Measurements from ENCODE around the gene ZNF420. TPM values are rescaled to one million over a fixed set of nuclear protein-coding genes. Genes with fewer than 3 reads are reported as not detected.

ZNF420 gene
- total and polyA plus RNA-seq, 9 donors = 5.9 to 26.6 (median 15.5) TPM

GRCh38 chr19:37127999-37128820 lies 50.0 kb downstream of the ZNF420 start:
- Histone ChIP-seq H3K4me3 (no peak overlapping the region), H3K27me3 (no peaks in the 10 kb centered on the region), H3K4me1 (ENCODE audit: insufficient read depth) (no peaks in the 10 kb centered on the region), H3K36me3 (peaks cover 10% of the 10 kb centered on the region), H3K9me3 (peaks cover 34 to 62% of the 10 kb centered on the region in 2 donors), H3K27ac (no peak overlapping the region)
- WGBS, 3 donors = 97 to 98% (median 98%) methylated on average over 12 of the region's 12 CpGs
- no peak for DNase-seq
- intact Hi-C loops (cut with DNase I) = no loop called here
- TF ChIP-seq, protein P1, sequence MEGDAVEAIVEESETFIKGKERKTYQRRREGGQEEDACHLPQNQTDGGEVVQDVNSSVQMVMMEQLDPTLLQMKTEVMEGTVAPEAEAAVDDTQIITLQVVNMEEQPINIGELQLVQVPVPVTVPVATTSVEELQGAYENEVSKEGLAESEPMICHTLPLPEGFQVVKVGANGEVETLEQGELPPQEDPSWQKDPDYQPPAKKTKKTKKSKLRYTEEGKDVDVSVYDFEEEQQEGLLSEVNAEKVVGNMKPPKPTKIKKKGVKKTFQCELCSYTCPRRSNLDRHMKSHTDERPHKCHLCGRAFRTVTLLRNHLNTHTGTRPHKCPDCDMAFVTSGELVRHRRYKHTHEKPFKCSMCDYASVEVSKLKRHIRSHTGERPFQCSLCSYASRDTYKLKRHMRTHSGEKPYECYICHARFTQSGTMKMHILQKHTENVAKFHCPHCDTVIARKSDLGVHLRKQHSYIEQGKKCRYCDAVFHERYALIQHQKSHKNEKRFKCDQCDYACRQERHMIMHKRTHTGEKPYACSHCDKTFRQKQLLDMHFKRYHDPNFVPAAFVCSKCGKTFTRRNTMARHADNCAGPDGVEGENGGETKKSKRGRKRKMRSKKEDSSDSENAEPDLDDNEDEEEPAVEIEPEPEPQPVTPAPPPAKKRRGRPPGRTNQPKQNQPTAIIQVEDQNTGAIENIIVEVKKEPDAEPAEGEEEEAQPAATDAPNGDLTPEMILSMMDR (IDR thresholded peaks at IDR 0.05) = no peak
- TF ChIP-seq EP300 (IDR thresholded peaks at IDR 0.05) (no peak), POLR2A (IDR thresholded peaks at IDR 0.05) (no peak)

GRCh38 chr19:37128821-37129177 lies 50.6 kb downstream of the ZNF420 start:
- Histone ChIP-seq H3K4me3 (no peak overlapping the region), H3K36me3 (peaks cover 10% of the 10 kb centered on the region), H3K4me1 (ENCODE audit: insufficient read depth) (no peaks in the 10 kb centered on the region), H3K27ac (no peak overlapping the region), H3K27me3 (no peaks in the 10 kb centered on the region), H3K9me3 (peaks cover 33 to 68% of the 10 kb centered on the region in 2 donors)
- no peak for DNase-seq
- TF ChIP-seq, protein P1 (IDR thresholded peaks at IDR 0.05) = no peak
- no peak for TF ChIP-seq POLR2A (IDR thresholded peaks at IDR 0.05)
- TF ChIP-seq EP300 (IDR thresholded peaks at IDR 0.05) = no peak
- intact Hi-C loops (cut with DNase I) = no loop called here
- WGBS, 3 donors = 96 to 98% (median 97%) methylated on average over 3 of the region's 3 CpGs

DNA sequence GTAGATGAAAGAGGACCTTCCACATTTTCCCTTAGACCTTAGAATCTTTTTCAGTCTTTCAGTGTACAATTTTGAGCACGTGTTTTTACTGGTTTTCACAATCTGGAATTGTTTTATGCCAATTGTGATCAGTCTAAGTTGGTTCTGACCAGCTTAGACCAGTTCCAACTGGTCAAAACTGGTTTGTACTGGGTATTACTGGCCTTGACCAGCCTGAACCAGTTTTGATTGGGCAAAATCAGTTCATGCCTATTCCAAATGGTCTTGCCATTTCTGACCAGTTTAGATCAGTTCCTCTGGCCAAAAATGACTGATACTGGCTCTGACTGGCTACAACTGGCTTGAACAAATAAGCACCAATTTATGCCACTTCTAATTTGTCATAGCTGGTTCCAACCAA lies 57.9 kb downstream of the ZNF420 start:
- 13 to 34% (median 15%) methylated on average over 1 of the region's 1 CpG for WGBS, 3 donors
- TF ChIP-seq, protein P1 (IDR thresholded peaks at IDR 0.05) = no peak
- TF ChIP-seq POLR2A (IDR thresholded peaks at IDR 0.05) = no peak
- TF ChIP-seq EP300 (IDR thresholded peaks at IDR 0.05) = no peak
- H3K27ac ChIP-seq = no peak overlapping the region
- peaks cover 7 to 53% of the 10 kb centered on the region in 2 donors for H3K9me3 ChIP-seq
- H3K27me3 ChIP-seq = no peaks in the 10 kb centered on the region
- intact Hi-C loops (cut with DNase I) = no loop called here
- no peak overlapping the region for H3K4me3 ChIP-seq
- DNase-seq = no peak
- H3K4me1 ChIP-seq (ENCODE audit: insufficient read depth) = no peaks in the 10 kb centered on the region
- no peaks in the 10 kb centered on the region for H3K36me3 ChIP-seq

GRCh38 chr19:37148214-37148613 lies 70.0 kb downstream of the ZNF420 start:
- DNase-seq = no peak
- H3K27ac ChIP-seq = no peak overlapping the region
- 95 to 97% (median 96%) methylated on average over 3 of the region's 3 CpGs for WGBS, 3 donors
- H3K4me1 ChIP-seq (ENCODE audit: insufficient read depth) = no peaks in the 10 kb centered on the region
- no peak for TF ChIP-seq POLR2A (IDR thresholded peaks at IDR 0.05)
- H3K4me3 ChIP-seq = no peak overlapping the region
- H3K9me3 ChIP-seq = peaks cover 18 to 59% of the 10 kb centered on the region in 2 donors
- no peaks in the 10 kb centered on the region for H3K36me3 ChIP-seq
- peaks cover 2% of the 10 kb centered on the region for H3K27me3 ChIP-seq
- intact Hi-C loops (cut with DNase I) = no loop called here

DNA sequence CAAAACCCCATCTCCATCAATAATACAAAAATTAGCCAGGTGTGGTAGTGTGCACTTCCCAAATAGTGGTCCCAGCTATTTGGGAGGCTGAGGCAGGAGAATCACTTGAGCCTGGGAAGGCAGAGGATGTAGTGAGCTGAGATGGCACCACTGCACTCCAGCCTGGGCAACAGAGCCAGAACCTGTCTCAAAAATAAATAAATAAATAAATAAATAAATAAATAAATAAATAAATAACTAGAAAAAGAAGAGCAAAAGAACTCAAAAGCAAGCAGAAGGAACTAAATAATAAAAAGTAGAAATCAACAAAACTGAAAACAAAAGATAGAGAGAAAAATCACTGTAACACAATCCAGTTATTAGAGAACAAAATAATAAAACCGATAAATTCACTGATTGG lies 81.9 kb downstream of the ZNF420 start:
- intact Hi-C loops (cut with DNase I) = no loop called here
- TF ChIP-seq, protein P1 (IDR thresholded peaks at IDR 0.05) = no peak
- no peak for TF ChIP-seq EP300 (IDR thresholded peaks at IDR 0.05)
- no peak for TF ChIP-seq POLR2A (IDR thresholded peaks at IDR 0.05)
- 92 to 100% (median 97%) methylated on average over 1 of the region's 1 CpG for WGBS, 3 donors
- H3K27me3 ChIP-seq = no peaks in the 10 kb centered on the region
- H3K9me3 ChIP-seq = peaks cover 0 to 62% of the 10 kb centered on the region in 2 donors
- H3K4me1 ChIP-seq (ENCODE audit: insufficient read depth) = no peaks in the 10 kb centered on the region
- H3K27ac ChIP-seq = no peak overlapping the region
- no peaks in the 10 kb centered on the region for H3K36me3 ChIP-seq
- no peak for DNase-seq
- no peak overlapping the region for H3K4me3 ChIP-seq
